HepG2 (cell line): Measurements from ENCODE around the gene VPS13D. TPM values are rescaled to one million over a fixed set of nuclear protein-coding genes. Genes with fewer than 3 reads are reported as not detected.
A peak's percentile ranks its signal among the peaks of the same experiment; 100 is the strongest.

Experiments
- ATAC-seq: fragments of 200-7000 bp; cut with Tn5 transposase; 3 replicates; pipeline ENCODE4 v1.9.1; 2020; ENCODE audit warnings: mild to moderate bottlenecking, moderate library complexity
- BruUV-seq: library from RNA; stranded (reverse); fragments of 400-500 nt; replicated peaks from 2 replicates; lab custom pipeline; 2021; lab: Mats Ljungman, UMichigan
- CTCF ChIA-PET: fragments of 300-600 bp; formaldehyde crosslinking; extraction: SDS; loops from one replicate; lab custom pipeline; 2021; ENCODE audit warnings: low total read pairs, inconsistent platforms, low intra/inter-chr PET ratio; lab: Yijun Ruan, JAX
- POLR2A ChIA-PET: fragments of 350-600 bp; sonication (Branson Sonifier 250); formaldehyde crosslinking; loops from one replicate; lab custom pipeline; 2020; ENCODE audit warnings: antibody characterized with exemption, inconsistent platforms; lab: Yijun Ruan, JAX
- DNase-seq: peaks from one replicate; pipeline ENCODE4 v3.0.0-alpha.2; 2015; ENCODE audit warnings: low spot score
- FAIRE-seq: peaks from 3 replicates; lab custom pipeline; 2011; peaks lifted over from hg19 to GRCh38; lab: Jason Lieb, UNC
- H2AFZ ChIP-seq: one replicate; pipeline ENCODE4 v1.6.1; 2011; ENCODE audit warnings: low read length, inconsistent platforms
- H3K27ac ChIP-seq: fragments of 300-600 bp; 3 replicates; pipeline ENCODE4 v1.8.0; 2011; ENCODE audit warnings: mixed run types, mild to moderate bottlenecking, mixed read lengths, low read length, inconsistent platforms; ENCODE audit not compliant: insufficient read depth; ENCODE audit errors: extremely low read length
- H3K27me3 ChIP-seq, 2 experiments: fragments of 200-600 bp in 1 of 2; 2 replicates in 1 of 2; 3 replicates in 1 of 2; pipeline versions ENCODE4 v1.6.0 to v1.8.0; 2011; ENCODE audit warnings: low read length in 2 of 2, mild to moderate bottlenecking in 2 of 2, moderate library complexity in 2 of 2, inconsistent platforms in 1 of 2; ENCODE audit not compliant: insufficient read depth in 2 of 2, control insufficient read depth in 1 of 2
- H3K36me3 ChIP-seq, 2 experiments: fragments of 200-600 bp in 1 of 2; replicated peaks in 1 of 2; 2 replicates in 1 of 2; 3 replicates in 1 of 2; pipeline versions ENCODE4 v1.5.1 to v1.8.0; 2011; ENCODE audit warnings: low read length in 2 of 2, inconsistent platforms in 1 of 2; ENCODE audit not compliant: insufficient read depth in 2 of 2, control insufficient read depth in 1 of 2
- H3K4me1 ChIP-seq: 2 replicates; pipeline ENCODE4 v1.5.1; 2012; ENCODE audit warnings: low read length, inconsistent platforms; ENCODE audit not compliant: insufficient read depth
- H3K4me2 ChIP-seq: 2 replicates; pipeline ENCODE4 v1.6.0; 2011; ENCODE audit warnings: low read depth, low read length, inconsistent platforms
- H3K4me3 ChIP-seq, 3 experiments: fragments of 200-600 bp in 1 of 3; sonication (generic), shearing (Covaris generic) in 1 of 3; replicated peaks in 1 of 3; 2 replicates each; pipeline ENCODE4 v1.5.1; 2011 to 2016; ENCODE audit warnings: low read length in 3 of 3, inconsistent platforms in 2 of 3, low read depth in 2 of 3, mild to moderate bottlenecking in 2 of 3, control low read depth in 1 of 3, mixed read lengths in 1 of 3; ENCODE audit not compliant: insufficient read depth in 1 of 3
- H3K79me2 ChIP-seq: one replicate; pipeline ENCODE4 v1.6.1; 2011; ENCODE audit warnings: low read length, inconsistent platforms; ENCODE audit not compliant: insufficient read depth
- H3K9ac ChIP-seq: 2 replicates; pipeline ENCODE4 v1.6.0; 2011; ENCODE audit warnings: mild to moderate bottlenecking, low read depth, low read length, inconsistent platforms; ENCODE audit not compliant: insufficient read depth
- H3K9me3 ChIP-seq: 2 replicates; pipeline ENCODE4 v1.5.1; 2012; ENCODE audit warnings: mild to moderate bottlenecking, low read length
- H4K20me1 ChIP-seq: 2 replicates; pipeline ENCODE4 v1.6.0; 2011; ENCODE audit warnings: inconsistent platforms, mild to moderate bottlenecking, low read length, moderate library complexity; ENCODE audit not compliant: insufficient read depth
- ASH2L ChIP-seq: fragments of 300-600, 200-600 bp; sonication (generic); IDR thresholded peaks from 2 replicates; pipeline ENCODE4 v1.7.0; 2017; ENCODE audit warnings: low read depth, mild to moderate bottlenecking, moderate library complexity, mixed read lengths, low read length; ENCODE audit not compliant: insufficient read length
- BCL6 ChIP-seq: IDR thresholded peaks from 2 replicates; pipeline ENCODE4 v1.6.1; 2016; ENCODE audit warnings: missing genetic modification reagents, missing compliant biosample characterization
- CBFB ChIP-seq: sonication (generic); formaldehyde crosslinking; IDR thresholded peaks from 2 replicates; pipeline ENCODE4 v1.4.0; 2020; ENCODE audit warnings: missing genetic modification reagents
- CREB1 ChIP-seq, 2 experiments: fragments of 450-650 bp in 1 of 2; IDR thresholded peaks; 2 replicates each; pipeline ENCODE4 v1.6.1; 2016 to 2017; ENCODE audit warnings: control low read depth in 1 of 2, mild to moderate bottlenecking in 1 of 2, missing compliant biosample characterization in 1 of 2, missing genetic modification characterization in 1 of 2
- ELF3 ChIP-seq: IDR thresholded peaks from 2 replicates; pipeline ENCODE4 v1.6.1; 2016; ENCODE audit warnings: missing genetic modification reagents, missing compliant biosample characterization
- EP300 ChIP-seq, 3 experiments: sonication (generic) in 1 of 3; formaldehyde crosslinking in 1 of 3; IDR thresholded peaks; 2 replicates each; pipeline versions ENCODE4 v1.5.1 to v1.6.1; 2011 to 2020; ENCODE audit warnings: low read depth in 2 of 3, low read length in 2 of 3, borderline replicate concordance in 1 of 3, improper control_type of control experiment in 1 of 3, mild to moderate bottlenecking in 1 of 3, missing genetic modification reagents in 1 of 3, moderate library complexity in 1 of 3
- MBD4 ChIP-seq: IDR thresholded peaks from 2 replicates; pipeline ENCODE4 v1.6.1; 2012; ENCODE audit warnings: low read length, inconsistent platforms, borderline replicate concordance
- MYPOP ChIP-seq: sonication (generic); formaldehyde crosslinking; IDR thresholded peaks from 2 replicates; pipeline ENCODE4 v1.8.1; 2023; ENCODE audit warnings: mild to moderate bottlenecking, moderate library complexity, missing genetic modification reagents
- POLR2A ChIP-seq, 2 experiments: IDR thresholded peaks; 2 replicates each; pipeline ENCODE4 v1.6.1; 2011; ENCODE audit warnings: low read depth in 2 of 2, low read length in 2 of 2, mild to moderate bottlenecking in 1 of 2, moderate library complexity in 1 of 2; ENCODE audit not compliant: insufficient read depth in 1 of 2
- RBFOX2 ChIP-seq: fragments of 200-400 bp; formaldehyde crosslinking; IDR thresholded peaks from 2 replicates; pipeline ENCODE4 v1.6.1; 2017; ENCODE audit warnings: low read depth, mild to moderate bottlenecking, low read length
- SALL1 ChIP-seq: sonication (generic); formaldehyde crosslinking; IDR thresholded peaks from 2 replicates; pipeline ENCODE4 v1.8.0; 2022; ENCODE audit warnings: mild to moderate bottlenecking, missing genetic modification reagents
- SOX13 ChIP-seq, 3 experiments: fragments of 450-650 bp in 1 of 3; sonication (generic) in 1 of 3; formaldehyde crosslinking in 1 of 3; IDR thresholded peaks in 2 of 3; conservative IDR thresholded peaks in 1 of 3; 2 replicates each; pipeline versions ENCODE4 v1.5.0 to v1.6.1; 2016 to 2020; ENCODE audit warnings: antibody characterized with exemption in 1 of 3, mild to moderate bottlenecking in 1 of 3, missing compliant biosample characterization in 1 of 3, missing genetic modification reagents in 1 of 3, moderate library complexity in 1 of 3
- YEATS2 ChIP-seq: sonication (generic); formaldehyde crosslinking; IDR thresholded peaks from 2 replicates; pipeline ENCODE4 v1.4.0; 2020; ENCODE audit warnings: missing genetic modification reagents, borderline replicate concordance
- ZNF619 ChIP-seq: sonication (generic); formaldehyde crosslinking; IDR thresholded peaks from 2 replicates; pipeline ENCODE4 v1.4.0; 2020; ENCODE audit warnings: mild to moderate bottlenecking, missing genetic modification reagents
- ZNF816 ChIP-seq: sonication (generic); formaldehyde crosslinking; IDR thresholded peaks from 2 replicates; pipeline ENCODE4 v1.8.0; 2022; ENCODE audit warnings: missing genetic modification reagents, mild to moderate bottlenecking, borderline replicate concordance
- ZSCAN9 ChIP-seq: IDR thresholded peaks from 2 replicates; pipeline ENCODE4 v1.6.1; 2016; ENCODE audit warnings: borderline replicate concordance
- WGBS: methylation state at CpG from one replicate; pipeline ENCODE4 v1.1.6; 2017; ENCODE audit warnings: low lambda C conversion rate; 5-methylcytosine and 5-hydroxymethylcytosine counted together
- in situ Hi-C: cut with HindIII; loops from 2 replicates; pipeline ENCODE4 v1.10.0; 2017; ENCODE audit warnings: low pct_unique_long_range_greater_than_20kb; ENCODE audit not compliant: extremely low pct_ligation_motif_present
- intact Hi-C: fragments of 100-400 bp; cut with micrococcal nuclease; formaldehyde crosslinking; loops from one replicate; pipeline ENCODE4 v1.10.0; 2022; ENCODE audit not compliant: unreplicated experiment
- polyA plus RNA-seq, 8 experiments: library from polyadenylated mRNA; depleted of rRNA in 3 of 8; stranded (reverse) in 7 of 8; unstranded in 1 of 8; fragments of >200 nt; fragmentation: Illumina TruSeq in 4 of 8; extraction: Trizol in 4 of 8; gene quantifications; 2 replicates each; pipeline versions ENCODE4 v1.2.1 to v1.2.3, GENCODE V29; 2011 to 2016; ENCODE audit warnings: low read depth in 4 of 8, missing spikeins in 1 of 8, mixed read lengths in 1 of 8; ENCODE audit not compliant: insufficient read depth in 1 of 8
- total RNA-seq, 5 experiments: library from RNA; depleted of rRNA; stranded (reverse); fragments of >200 nt; fragmentation: Illumina TruSeq; extraction: Trizol; gene quantifications; 2 replicates each; pipeline ENCODE4 v1.2.3, GENCODE V29; 2016; ENCODE audit warnings: low read depth in 1 of 5
- TF ChIP-seq, protein P1 (sequence below): IDR thresholded peaks from 2 replicates; pipeline ENCODE4 v1.6.1; 2012; ENCODE audit warnings: low read depth, low read length, improper control_type of control experiment

VPS13D gene
- total and polyA plus RNA-seq, 2 of the 13 experiments (the other 11 are each of a cell fraction or from before 2014, with no cell fraction given) = 8.6 to 13.9 TPM

DNA sequence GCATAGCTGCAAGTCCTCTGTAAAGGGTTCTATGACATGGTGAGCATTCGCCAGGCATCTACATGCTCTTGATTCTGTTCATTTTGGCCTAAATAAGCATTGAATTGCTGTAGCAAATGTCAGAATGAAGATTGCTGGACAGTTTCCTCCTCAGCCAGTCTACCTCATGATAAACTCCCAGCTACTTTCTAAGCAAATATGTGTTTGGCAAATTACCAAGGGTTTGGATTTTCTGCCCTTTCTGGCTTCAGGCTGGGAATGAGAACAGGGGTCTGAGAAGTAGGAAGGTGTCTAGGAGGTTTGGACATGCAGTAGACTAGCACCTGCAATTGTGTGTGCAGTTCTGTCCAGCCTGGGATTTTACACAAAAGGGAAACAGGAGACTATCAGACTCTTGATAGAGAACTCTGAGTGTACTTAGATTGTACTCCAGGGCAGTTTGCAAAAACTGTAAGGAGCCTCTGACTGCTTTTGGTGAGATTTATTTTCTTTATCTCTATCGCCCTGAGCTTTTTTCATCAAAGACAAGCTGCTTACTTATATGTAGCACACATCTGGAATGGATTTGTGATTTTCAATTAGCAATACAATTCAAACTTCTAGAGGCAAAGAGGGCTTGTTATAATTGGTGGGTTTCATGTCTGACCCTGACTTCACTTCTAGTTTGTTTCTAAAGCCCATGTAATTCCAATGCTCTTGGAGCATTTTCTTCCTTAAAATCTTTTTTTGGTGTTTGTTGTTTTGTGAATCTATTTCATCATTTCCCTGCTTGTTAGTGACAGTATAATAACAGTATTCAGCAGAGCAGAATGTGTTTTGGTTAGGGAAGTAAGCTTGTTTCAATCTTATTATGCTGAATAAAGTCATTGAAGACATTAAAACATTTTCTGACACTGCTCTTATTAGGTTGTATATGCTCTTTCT, 150.8 kb downstream of the VPS13D start:
- H4K20me1 ChIP-seq = no peaks in the 10 kb centered on the region
- peaks cover 4 to 10% of the 10 kb centered on the region in 2 experiments; a peak in 4 of 5 replicates for H3K36me3 ChIP-seq
- H3K4me2 ChIP-seq = peak overlapping the region; percentile 74
- ChIA-PET CTCF (interaction anchor here (1.2 kb wide), 1 partner anchor 22 kb away, joined by 3 read pairs; no protein-coding TSS in a partner anchor), POLR2A (interaction anchor here (0.6 to 9.5 kb wide), 22 partner anchors 11 to 236 kb away, joined by 3 to 188 read pairs (median 6); partner anchors contain the start of gene DHRS3)
- 53% methylated on average over 2 of the region's 2 CpGs for WGBS
- H3K9ac ChIP-seq = peak overlapping the region; percentile 80
- FAIRE-seq (peak; percentile 83), ATAC-seq (peak; percentile 25), DNase-seq (peak; percentile 54)
- H3K79me2 ChIP-seq = no peaks in the 10 kb centered on the region
- TSS peak; percentile 99 for BruUV-seq
- H3K9me3 ChIP-seq = no peaks in the 10 kb centered on the region
- peak overlapping the region in 1 of 3 experiments; percentile 57; a peak in 1 of 6 replicates for H3K4me3 ChIP-seq
- no peaks in the 10 kb centered on the region for H3K27me3 ChIP-seq
- intact Hi-C loops (loop anchor here (1.0 to 5.0 kb wide), 3 partner anchors 22 to 453 kb away; partner anchors contain the start of gene KIAA2013), in situ Hi-C loops (no loop called here)
- peaks cover 67% of the 10 kb centered on the region for H3K4me1 ChIP-seq
- peak overlapping the region; percentile 99 for H3K27ac ChIP-seq
- H2AFZ ChIP-seq = peak overlapping the region; percentile 69
- TF ChIP-seq SOX13 (IDR thresholded peaks at IDR 0.05) (no peak), SOX13 (CRISPR knock-in tag; conservative IDR thresholded peaks at IDR 0.05 in 1 of 2, IDR thresholded peaks at IDR 0.05 in 1 of 2) (peak in 1 of 2 experiments; percentile 48; a peak in 1 of 4 replicates), POLR2A (IDR thresholded peaks at IDR 0.05; ENCODE audit: insufficient read depth in 1 of 2, low read depth in 2 of 2, low read length in 2 of 2) (0 out of 4 replicates have a peak, but pooled peaks of 1 of the 2 experiments have one; percentile 31), MYPOP (CRISPR knock-in tag) (no peak), CBFB (CRISPR knock-in tag) (no peak), RBFOX2 (peak; percentile 42; the same call in 1 of the 2 replicates), EP300 (IDR thresholded peaks at IDR 0.05; ENCODE audit: low read depth in 2 of 2, low read length in 2 of 2) (peak in 1 of 2 experiments; percentile 19; a peak in 1 of 4 replicates), EP300 (CRISPR knock-in tag; IDR thresholded peaks at IDR 0.05; ENCODE audit: borderline replicate concordance) (no peak), ZSCAN9 (CRISPR knock-in tag) (peak; percentile 17; the same call in 1 of the 2 replicates), ZNF816 (0 out of 2 replicates have a peak, but pooled peaks have one; percentile 4), ZNF619 (no peak), CREB1 (IDR thresholded peaks at IDR 0.05) (no peak), CREB1 (CRISPR knock-in tag; IDR thresholded peaks at IDR 0.05) (peak; percentile 28; the same call in 1 of the 2 replicates), ASH2L (peak; percentile 89), YEATS2 (CRISPR knock-in tag) (peak; percentile 22; the same call in 1 of the 2 replicates), SALL1 (CRISPR knock-in tag) (no peak), MBD4 (0 out of 2 replicates have a peak, but pooled peaks have one; percentile 1), BCL6 (CRISPR knock-in tag) (0 out of 2 replicates have a peak, but pooled peaks have one; percentile 37), ELF3 (CRISPR knock-in tag) (peak; percentile 9; the same call in 1 of the 2 replicates)
- TF ChIP-seq, protein P1, sequence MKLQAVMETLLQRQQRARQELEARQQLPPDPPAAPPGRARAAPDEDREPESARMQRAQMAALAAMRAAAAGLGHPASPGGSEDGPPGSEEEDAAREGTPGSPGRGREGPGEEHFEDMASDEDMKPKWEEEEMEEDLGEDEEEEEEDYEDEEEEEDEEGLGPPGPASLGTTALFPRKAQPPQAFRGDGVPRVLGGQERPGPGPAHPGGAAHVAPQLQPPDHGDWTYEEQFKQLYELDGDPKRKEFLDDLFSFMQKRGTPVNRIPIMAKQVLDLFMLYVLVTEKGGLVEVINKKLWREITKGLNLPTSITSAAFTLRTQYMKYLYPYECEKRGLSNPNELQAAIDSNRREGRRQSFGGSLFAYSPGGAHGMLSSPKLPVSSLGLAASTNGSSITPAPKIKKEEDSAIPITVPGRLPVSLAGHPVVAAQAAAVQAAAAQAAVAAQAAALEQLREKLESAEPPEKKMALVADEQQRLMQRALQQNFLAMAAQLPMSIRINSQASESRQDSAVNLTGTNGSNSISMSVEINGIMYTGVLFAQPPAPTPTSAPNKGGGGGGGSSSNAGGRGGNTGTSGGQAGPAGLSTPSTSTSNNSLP = no peak
